Uterus (tissue), 2 donors: ENCODE results near the gene CGNL1.

Experiments used
- POLR2A ChIP-seq, 2 donors: fragments of 450-650 bp; IDR thresholded peaks; one replicate each; pipeline ENCODE4 v1.6.1; 2016; ENCODE audit warnings: antibody characterized with exemption in 2 of 2, mild to moderate bottlenecking in 1 of 2, moderate library complexity in 1 of 2
- TF ChIP-seq, protein P1 (sequence below), 4 experiments: fragments of 200-600 bp in 2 of 4; fragments of 450-650 bp in 2 of 4; sonication (generic) in 2 of 4; IDR thresholded peaks; one replicate each; pipeline ENCODE4 v1.5.1; 2016 to 2019; ENCODE audit warnings: antibody characterized with exemption in 4 of 4, mild to moderate bottlenecking in 2 of 4, moderate library complexity in 1 of 4

DNA sequence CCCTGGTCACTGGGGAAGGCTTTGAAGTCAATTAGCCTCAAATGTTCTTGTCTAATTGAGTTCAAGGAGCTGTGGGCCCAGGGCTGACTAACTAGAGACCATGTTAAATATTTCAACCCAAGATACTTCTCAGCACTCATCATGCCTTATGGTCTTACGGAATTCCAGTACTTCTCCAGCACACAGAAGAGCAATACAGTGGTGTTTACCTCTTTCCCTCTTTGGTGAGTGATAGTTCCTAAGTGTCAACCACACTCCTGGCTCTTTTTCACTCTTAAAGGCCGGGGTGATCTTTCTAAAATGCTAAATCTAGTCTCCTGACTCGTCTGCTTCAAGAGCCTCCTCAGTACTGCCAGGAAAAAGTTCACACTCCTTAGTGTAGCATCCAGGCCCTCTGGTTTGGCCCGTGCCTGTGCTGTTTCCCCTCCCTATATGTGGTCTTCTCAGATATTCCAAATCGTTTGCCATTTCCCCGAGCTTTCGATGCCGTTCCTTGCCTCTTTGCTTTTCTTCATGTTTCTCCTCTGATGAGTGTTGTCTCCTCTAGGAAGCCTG lies 220.1 kb downstream of the CGNL1 start:
- TF ChIP-seq, protein P1, sequence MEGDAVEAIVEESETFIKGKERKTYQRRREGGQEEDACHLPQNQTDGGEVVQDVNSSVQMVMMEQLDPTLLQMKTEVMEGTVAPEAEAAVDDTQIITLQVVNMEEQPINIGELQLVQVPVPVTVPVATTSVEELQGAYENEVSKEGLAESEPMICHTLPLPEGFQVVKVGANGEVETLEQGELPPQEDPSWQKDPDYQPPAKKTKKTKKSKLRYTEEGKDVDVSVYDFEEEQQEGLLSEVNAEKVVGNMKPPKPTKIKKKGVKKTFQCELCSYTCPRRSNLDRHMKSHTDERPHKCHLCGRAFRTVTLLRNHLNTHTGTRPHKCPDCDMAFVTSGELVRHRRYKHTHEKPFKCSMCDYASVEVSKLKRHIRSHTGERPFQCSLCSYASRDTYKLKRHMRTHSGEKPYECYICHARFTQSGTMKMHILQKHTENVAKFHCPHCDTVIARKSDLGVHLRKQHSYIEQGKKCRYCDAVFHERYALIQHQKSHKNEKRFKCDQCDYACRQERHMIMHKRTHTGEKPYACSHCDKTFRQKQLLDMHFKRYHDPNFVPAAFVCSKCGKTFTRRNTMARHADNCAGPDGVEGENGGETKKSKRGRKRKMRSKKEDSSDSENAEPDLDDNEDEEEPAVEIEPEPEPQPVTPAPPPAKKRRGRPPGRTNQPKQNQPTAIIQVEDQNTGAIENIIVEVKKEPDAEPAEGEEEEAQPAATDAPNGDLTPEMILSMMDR (IDR thresholded peaks at IDR 0.05), result no peak
- no peak for TF ChIP-seq POLR2A (IDR thresholded peaks at IDR 0.05)
